Nephron progenitor cell (in vitro differentiated cells): ENCODE data around the gene IL31.
A peak's percentile ranks its signal among the peaks of the same experiment; 100 is the strongest.

Source experiments
- DNase-seq: peaks from one replicate; pipeline ENCODE4 v3.0.0; 2021
- H3K27ac Mint-ChIP-seq: 2 replicates; pipeline ENCODE4 v1.8.0; 2021; ENCODE audit warnings: mild to moderate bottlenecking, moderate library complexity, mixed read lengths
- H3K27me3 Mint-ChIP-seq: 2 replicates; pipeline ENCODE4 v1.8.0; 2021; ENCODE audit warnings: mild to moderate bottlenecking, low read depth, mixed read lengths; ENCODE audit not compliant: poor library complexity
- H3K36me3 Mint-ChIP-seq: 2 replicates; pipeline ENCODE4 v1.8.0; 2021; ENCODE audit warnings: low read depth, mixed read lengths
- H3K4me1 Mint-ChIP-seq: 2 replicates; pipeline ENCODE4 v1.8.0; 2021; ENCODE audit warnings: mixed read lengths
- H3K4me3 Mint-ChIP-seq: 2 replicates; pipeline ENCODE4 v1.8.0; 2021; ENCODE audit warnings: mild to moderate bottlenecking, moderate library complexity, mixed read lengths
- H3K9me3 Mint-ChIP-seq: 2 replicates; pipeline ENCODE4 v1.8.0; 2021; ENCODE audit warnings: mild to moderate bottlenecking, moderate library complexity, mixed read lengths
- TF ChIP-seq, protein P1 (sequence below): fragments of 200-600 bp; sonication (generic); IDR thresholded peaks from 2 replicates; pipeline ENCODE4 v1.5.0; 2021; ENCODE audit warnings: antibody characterized with exemption

Gene IL31

DNA sequence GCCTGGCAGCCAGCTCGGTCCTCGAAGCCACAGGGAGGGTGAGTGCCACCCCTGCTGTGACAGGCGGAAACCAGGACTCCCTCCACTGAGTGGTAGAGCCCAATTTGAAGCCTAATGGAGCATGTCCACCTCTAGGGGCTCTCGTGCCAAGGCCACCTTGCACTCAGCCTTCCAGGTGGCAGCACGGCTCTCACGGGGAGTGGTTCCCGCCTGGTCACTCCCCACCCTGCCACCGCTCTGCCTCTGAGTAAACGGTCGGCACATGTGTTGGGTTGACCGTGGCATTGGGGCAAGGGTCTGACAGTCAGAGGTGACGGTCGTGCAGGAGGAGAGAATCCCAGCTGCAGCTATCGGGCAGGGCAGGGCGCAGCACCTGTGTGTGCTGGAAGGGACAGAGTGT is 34.8 kb downstream of the IL31 start:
- H3K36me3 Mint-ChIP-seq = peaks cover 48% of the 10 kb centered on the region

GRCh38 chr12:122138616-122139015 is 35.4 kb downstream of the IL31 start:
- peaks cover 4% of the 10 kb centered on the region for H3K27me3 Mint-ChIP-seq
- no peak overlapping the region for H3K4me3 Mint-ChIP-seq
- peaks cover 7% of the 10 kb centered on the region for H3K9me3 Mint-ChIP-seq
- H3K36me3 Mint-ChIP-seq = peaks cover 47% of the 10 kb centered on the region
- peak overlapping the region; percentile 72 for H3K27ac Mint-ChIP-seq
- TF ChIP-seq, protein P1, sequence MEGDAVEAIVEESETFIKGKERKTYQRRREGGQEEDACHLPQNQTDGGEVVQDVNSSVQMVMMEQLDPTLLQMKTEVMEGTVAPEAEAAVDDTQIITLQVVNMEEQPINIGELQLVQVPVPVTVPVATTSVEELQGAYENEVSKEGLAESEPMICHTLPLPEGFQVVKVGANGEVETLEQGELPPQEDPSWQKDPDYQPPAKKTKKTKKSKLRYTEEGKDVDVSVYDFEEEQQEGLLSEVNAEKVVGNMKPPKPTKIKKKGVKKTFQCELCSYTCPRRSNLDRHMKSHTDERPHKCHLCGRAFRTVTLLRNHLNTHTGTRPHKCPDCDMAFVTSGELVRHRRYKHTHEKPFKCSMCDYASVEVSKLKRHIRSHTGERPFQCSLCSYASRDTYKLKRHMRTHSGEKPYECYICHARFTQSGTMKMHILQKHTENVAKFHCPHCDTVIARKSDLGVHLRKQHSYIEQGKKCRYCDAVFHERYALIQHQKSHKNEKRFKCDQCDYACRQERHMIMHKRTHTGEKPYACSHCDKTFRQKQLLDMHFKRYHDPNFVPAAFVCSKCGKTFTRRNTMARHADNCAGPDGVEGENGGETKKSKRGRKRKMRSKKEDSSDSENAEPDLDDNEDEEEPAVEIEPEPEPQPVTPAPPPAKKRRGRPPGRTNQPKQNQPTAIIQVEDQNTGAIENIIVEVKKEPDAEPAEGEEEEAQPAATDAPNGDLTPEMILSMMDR = no peak
- no peak for DNase-seq
- H3K4me1 Mint-ChIP-seq = peaks cover 13% of the 10 kb centered on the region

More for the DNA sequence above, 34.8 kb downstream of the IL31 start:
- Mint-ChIP-seq H3K4me1 (peaks cover 13% of the 10 kb centered on the region), H3K9me3 (peaks cover 11% of the 10 kb centered on the region), H3K4me3 (no peak overlapping the region), H3K27me3 (peaks cover 4% of the 10 kb centered on the region), H3K27ac (no peak overlapping the region)
- DNase-seq = no peak
- TF ChIP-seq, protein P1 = no peak

DNA sequence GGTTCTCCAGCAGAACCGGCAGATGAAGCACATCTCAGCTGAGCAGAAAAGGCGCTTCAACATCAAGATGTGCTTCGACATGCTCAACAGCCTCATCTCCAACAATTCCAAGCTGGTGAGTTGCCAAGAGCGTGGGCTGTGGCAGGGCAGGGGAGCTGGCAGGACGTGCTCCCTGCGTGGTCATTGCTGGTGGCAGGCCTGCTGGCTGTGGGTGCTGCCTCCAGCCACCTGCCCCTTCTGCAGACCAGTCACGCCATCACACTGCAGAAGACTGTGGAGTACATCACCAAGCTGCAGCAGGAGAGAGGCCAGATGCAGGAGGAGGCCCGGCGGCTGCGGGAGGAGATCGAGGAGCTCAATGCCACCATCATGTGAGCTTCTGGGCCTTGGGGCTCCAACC is 35.8 kb downstream of the IL31 start:
- TF ChIP-seq, protein P1 = no peak
- H3K27ac Mint-ChIP-seq = peak overlapping the region; percentile 45
- H3K27me3 Mint-ChIP-seq = peaks cover 4% of the 10 kb centered on the region
- H3K9me3 Mint-ChIP-seq = peaks cover 5% of the 10 kb centered on the region
- H3K4me1 Mint-ChIP-seq = peaks cover 13% of the 10 kb centered on the region
- no peak overlapping the region for H3K4me3 Mint-ChIP-seq
- peaks cover 47% of the 10 kb centered on the region for H3K36me3 Mint-ChIP-seq
- no peak for DNase-seq

- Mint-ChIP-seq H3K27me3 (peaks cover 4% of the 10 kb centered on the region), H3K4me3 (no peak overlapping the region), H3K36me3 (peaks cover 44% of the 10 kb centered on the region), H3K27ac (no peak overlapping the region), H3K4me1 (peaks cover 13% of the 10 kb centered on the region), H3K9me3 (peaks cover 3% of the 10 kb centered on the region)
- DNase-seq = peak; percentile 32
- TF ChIP-seq, protein P1 = no peak
These were observed 36.3 kb downstream of the IL31 start for GRCh38 chr12:122137681-122138080.

DNA sequence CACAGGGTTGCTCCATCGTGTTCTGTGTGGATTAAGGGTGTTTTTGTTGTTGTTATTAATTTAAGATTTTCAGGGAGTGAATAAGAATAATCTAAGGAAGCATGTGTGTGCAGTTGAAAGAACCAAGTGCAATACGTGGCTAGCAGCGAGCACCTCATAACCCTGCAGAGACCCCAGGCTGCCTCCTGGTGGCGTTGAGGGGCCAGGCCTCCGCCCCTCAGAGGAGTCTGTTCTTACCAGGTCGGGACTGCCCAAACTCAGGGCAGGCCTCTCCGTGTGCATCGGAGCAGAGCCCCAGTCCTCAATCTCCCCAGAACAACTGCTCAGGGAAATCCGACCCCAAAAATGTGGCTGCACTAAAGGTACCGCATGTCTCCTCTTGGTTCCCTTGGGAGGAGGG is 36.8 kb downstream of the IL31 start:
- Mint-ChIP-seq H3K9me3 (no peaks in the 10 kb centered on the region), H3K4me3 (no peak overlapping the region), H3K36me3 (peaks cover 39% of the 10 kb centered on the region), H3K27me3 (peaks cover 4% of the 10 kb centered on the region), H3K27ac (no peak overlapping the region), H3K4me1 (peaks cover 13% of the 10 kb centered on the region)
- peak; percentile 48 for DNase-seq
- TF ChIP-seq, protein P1 = peak; percentile 44

DNA sequence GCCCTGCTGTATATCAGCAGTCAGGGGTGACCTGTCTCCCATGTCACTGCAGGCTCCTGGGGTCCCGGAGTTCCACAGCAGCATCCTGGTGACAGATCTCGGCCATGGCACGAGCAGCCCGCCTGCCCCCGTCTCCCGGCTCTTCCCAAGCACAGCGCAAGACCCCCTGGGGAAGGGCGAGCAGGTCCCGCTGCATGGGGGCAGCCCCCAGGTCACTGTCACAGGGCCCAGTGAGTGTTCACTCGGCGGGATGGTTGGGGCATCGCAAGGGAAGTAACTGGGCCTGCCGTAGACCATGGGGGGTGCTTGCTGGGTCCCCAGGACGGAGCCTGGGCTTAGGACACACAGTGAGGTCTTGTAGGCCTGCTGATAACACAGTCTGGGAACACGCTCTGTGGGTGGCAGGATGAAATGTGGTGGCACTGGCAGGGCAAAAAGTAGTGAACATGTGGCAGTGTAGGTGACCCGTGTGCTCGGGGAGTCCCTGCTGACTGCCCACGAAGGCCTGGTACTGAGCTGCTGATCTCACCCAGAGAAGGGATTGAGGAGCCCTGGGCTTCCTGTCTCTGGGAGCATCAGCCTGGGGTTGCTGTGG is 38.5 kb downstream of the IL31 start:
- Mint-ChIP-seq H3K27ac (no peak overlapping the region), H3K4me1 (peaks cover 13% of the 10 kb centered on the region), H3K9me3 (no peaks in the 10 kb centered on the region), H3K36me3 (peaks cover 22% of the 10 kb centered on the region), H3K27me3 (peaks cover 3% of the 10 kb centered on the region), H3K4me3 (no peak overlapping the region)
- TF ChIP-seq, protein P1 = no peak
- DNase-seq = no peak
